Pancreas (tissue), 10 donors: ENCODE data around the gene OR2AJ1. TPM values are rescaled to one million over a fixed set of nuclear protein-coding genes. Genes with fewer than 3 reads are reported as not detected.

Source experiments
- ATAC-seq, 4 donors: fragments of 200-7000 bp; cut with Tn5 transposase; one replicate each; pipeline versions ENCODE4 v1.8.0 to v1.9.1; 2020; ENCODE audit warnings: mild to moderate bottlenecking in 4 of 4, moderate library complexity in 4 of 4
- DNase-seq, 6 donors: peaks; one replicate each; pipeline ENCODE4 v3.0.0-alpha.2; 2020
- FAIRE-seq: peaks from 2 replicates; lab custom pipeline; 2012; peaks lifted over from hg19 to GRCh38; lab: Jason Lieb, UNC
- H3K27ac ChIP-seq, 4 donors: fragments of 200-600 bp; sonication (generic); 1 replicate in 3 of 4; 2 replicates in 1 of 4; pipeline versions ENCODE4 v1.5.0 to v1.8.0; 2020
- H3K27me3 ChIP-seq, 4 donors: fragments of 200-600 bp; one replicate each; pipeline ENCODE4 v1.8.0; 2021
- H3K36me3 ChIP-seq, 3 donors: fragments of 200-600 bp; sonication (generic) in 1 of 3; one replicate each; pipeline versions ENCODE4 v1.5.0 to v1.8.0; 2020 to 2021
- H3K4me1 ChIP-seq, 3 donors: fragments of 200-600 bp; one replicate each; pipeline ENCODE4 v1.8.0; 2021
- H3K4me3 ChIP-seq, 4 donors: fragments of 200-600 bp; sonication (generic) in 2 of 4; one replicate each; pipeline versions ENCODE4 v1.5.0 to v1.8.0; 2020 to 2021
- H3K9me3 ChIP-seq, 4 donors: fragments of 200-600 bp; one replicate each; pipeline ENCODE4 v1.8.0; 2021
- CTCF ChIP-seq, 4 donors: fragments of 200-600 bp; sonication (generic) in 3 of 4; IDR thresholded peaks; one replicate each; pipeline versions ENCODE4 v1.5.0 to v1.8.0; 2021; ENCODE audit warnings: antibody characterized with exemption in 4 of 4
- WGBS, 2 donors: extraction: QIAGEN DNeasy Blood & Tissue Kit; methylation state at CpG; one replicate each; pipeline ENCODE4 v1.1.7; 2013; 5-methylcytosine and 5-hydroxymethylcytosine counted together
- intact Hi-C, 3 donors: fragments of 100-400 bp; cut with DNase I; formaldehyde crosslinking; loops; one replicate each; pipeline versions ENCODE4 v1.11.1 to v1.14.2; 2022
- polyA plus RNA-seq, 2 donors: library from polyadenylated mRNA; stranded (reverse); fragments of 200-250 nt; gene quantifications; one replicate each; pipeline ENCODE4 v1.2.3, GENCODE V29; 2013
- total RNA-seq, 6 donors: library from RNA; stranded (reverse); fragmentation: NEBNext Ultra II Directional in 4 of 6; extraction: Animal tissue kit (Norgen Biotek cat#: 25700) in 4 of 6; gene quantifications; one replicate each; pipeline versions ENCODE4 v1.2.1 to v1.2.4, GENCODE V29; 2021 to 2023
- donor health status: healthy with polysubstance abuse.
- donor health status: DM: no; HTN: no; CAD: no; lungs with moderate emphysema.
- donor health status: DM: no; HTN: no; CAD: no.
- donor health status: control.
- donor health status: control.
- donor health status: Bipolar disorder and iron deficiency.
- donor health status: DM: yes; HTN: yes; CAD: no.
- donor health status: DM: no; HTN: no; CAD: no.
- donor health status: DM: no; HTN: no; CAD: no.
- donor health status: DM: yes; HTN: yes; CAD: no.

Gene OR2AJ1
- total and polyA plus RNA-seq, 8 donors = not detected

DNA sequence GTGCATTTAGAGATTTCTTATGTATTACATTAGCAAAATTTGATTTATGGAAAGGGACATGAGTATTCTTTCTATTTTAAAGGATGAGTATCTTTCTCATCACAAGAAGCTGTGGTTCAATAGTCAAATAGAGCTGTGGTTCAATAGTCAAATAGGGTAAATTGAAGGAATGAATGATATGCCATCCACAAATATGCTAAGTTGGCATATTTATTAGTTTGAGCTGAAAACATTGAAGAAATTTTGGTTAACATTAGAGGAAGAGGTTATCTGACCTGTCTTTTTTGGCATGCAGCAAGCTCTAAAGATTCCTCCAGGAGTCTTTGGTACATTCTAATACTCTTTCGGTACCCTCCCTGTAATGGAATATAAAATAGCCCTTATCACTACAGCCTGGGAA is 28.7 kb downstream of the OR2AJ1 start:
- intact Hi-C loops = no loop called here
- TF ChIP-seq CTCF (IDR thresholded peaks at IDR 0.05) = no peak
- Histone ChIP-seq H3K36me3 (no peaks in the 10 kb centered on the region), H3K4me3 (no peak overlapping the region), H3K27me3 (no peaks in the 10 kb centered on the region), H3K27ac (no peak overlapping the region), H3K9me3 (no peaks in the 10 kb centered on the region), H3K4me1 (no peaks in the 10 kb centered on the region)
- no peak for DNase-seq
- 71 to 75% methylated on average over 1 of the region's 1 CpG for WGBS, 2 donors
- ATAC-seq = no peak
- no peak for FAIRE-seq

DNA sequence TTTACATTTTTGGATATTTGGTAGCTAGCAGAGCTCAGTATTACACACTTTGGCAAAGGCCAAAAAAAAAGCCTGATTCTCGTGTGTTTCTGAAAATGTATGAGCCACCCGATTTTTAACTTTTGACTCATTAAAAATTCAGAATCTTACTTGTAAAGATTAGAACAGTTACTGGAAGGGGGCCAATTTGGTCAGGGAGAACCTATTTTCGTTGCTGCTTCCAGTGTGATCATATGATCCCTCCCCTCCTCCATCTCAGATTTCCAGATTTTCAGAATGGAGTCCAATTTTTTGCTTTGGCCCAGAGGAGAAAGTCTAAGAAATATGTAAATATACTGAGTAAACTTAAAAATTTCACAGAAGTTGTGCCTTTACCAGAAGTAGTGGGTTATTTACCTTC is 37.1 kb downstream of the OR2AJ1 start:
- Histone ChIP-seq H3K27me3 (no peaks in the 10 kb centered on the region), H3K36me3 (no peaks in the 10 kb centered on the region), H3K9me3 (no peaks in the 10 kb centered on the region), H3K4me3 (no peak overlapping the region), H3K4me1 (no peaks in the 10 kb centered on the region), H3K27ac (no peak overlapping the region)
- intact Hi-C loops = no loop called here
- no peak for DNase-seq
- ATAC-seq = no peak
- WGBS, 2 donors = 12 to 13% methylated on average over 3 of the region's 3 CpGs
- TF ChIP-seq CTCF (IDR thresholded peaks at IDR 0.05) = no peak
- FAIRE-seq = no peak

GRCh38 chr1:247962911-247963588 is 38.4 kb downstream of the OR2AJ1 start:
- Histone ChIP-seq H3K4me3 (no peak overlapping the region), H3K4me1 (no peaks in the 10 kb centered on the region), H3K36me3 (no peaks in the 10 kb centered on the region), H3K27me3 (no peaks in the 10 kb centered on the region), H3K9me3 (no peaks in the 10 kb centered on the region), H3K27ac (no peak overlapping the region)
- FAIRE-seq = no peak
- DNase-seq = no peak
- intact Hi-C loops = no loop called here
- no peak for ATAC-seq
- 51 to 52% methylated on average over 4 of the region's 4 CpGs for WGBS, 2 donors
- TF ChIP-seq CTCF (IDR thresholded peaks at IDR 0.05) = no peak

- TF ChIP-seq CTCF (IDR thresholded peaks at IDR 0.05) = no peak
- no peak for FAIRE-seq
- WGBS, 2 donors = 62 to 77% methylated on average over 2 of the region's 2 CpGs
- Histone ChIP-seq H3K27ac (no peak within 1 kb of the TSS), H3K27me3 (no peaks in the 10 kb centered on the region), H3K9me3 (no peaks in the 10 kb centered on the region), H3K4me1 (no peaks in the 10 kb centered on the region), H3K4me3 (no peak within 1 kb of the TSS), H3K36me3 (no peaks in the 10 kb centered on the region)
- DNase-seq = no peak
- ATAC-seq = no peak
- intact Hi-C loops = no loop called here
Measured at GRCh38 chr1:247964933-247965332, 40.2 kb downstream of the OR2AJ1 start, which contains the start of gene OR2AK2. OR2AK2 (plus strand) TSS chr1:247965233; CDS start chr1:247965377, 144 bp downstream.

DNA sequence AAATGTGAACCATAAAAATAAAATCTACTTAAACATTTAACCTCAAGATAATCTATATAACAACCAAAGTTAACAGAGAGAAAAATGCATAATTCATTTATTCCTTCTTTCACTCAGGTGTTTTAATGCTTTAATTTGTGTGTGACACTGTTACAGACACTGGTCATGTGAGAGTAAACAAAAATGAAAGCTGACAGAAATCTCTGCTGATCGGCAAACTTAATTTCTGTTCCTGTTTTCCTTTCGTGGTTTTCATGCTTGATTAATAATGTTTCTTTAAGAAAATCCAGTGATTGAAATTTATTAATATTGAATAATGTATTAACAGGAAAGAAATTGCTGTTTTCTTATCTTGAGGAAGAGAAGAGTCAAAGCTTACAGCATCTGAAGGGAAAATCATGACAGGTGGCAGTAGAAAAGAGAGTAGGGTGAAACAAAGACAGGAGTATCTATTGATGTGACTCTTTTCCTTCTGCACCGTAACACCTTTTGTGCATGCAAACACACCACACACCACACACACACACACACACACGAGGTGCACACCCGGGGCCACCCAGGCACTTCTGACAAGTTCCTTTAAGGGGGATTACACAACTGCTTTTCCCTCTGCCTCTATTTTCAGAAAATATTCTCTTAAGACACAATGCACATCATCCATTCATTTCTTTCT is 42.0 kb downstream of the OR2AJ1 start:
- 44 to 63% methylated on average over 5 of the region's 5 CpGs for WGBS, 2 donors
- Histone ChIP-seq H3K36me3 (no peaks in the 10 kb centered on the region), H3K9me3 (no peaks in the 10 kb centered on the region), H3K4me3 (no peak overlapping the region), H3K27me3 (no peaks in the 10 kb centered on the region), H3K4me1 (no peaks in the 10 kb centered on the region), H3K27ac (no peak overlapping the region)
- FAIRE-seq = no peak
- TF ChIP-seq CTCF (IDR thresholded peaks at IDR 0.05) = no peak
- no peak for ATAC-seq
- no peak for DNase-seq
- intact Hi-C loops = no loop called here
